Panc1 (cell line): ENCODE results near the gene GAL3ST2. TPM values are rescaled to one million over a fixed set of nuclear protein-coding genes. Genes with fewer than 3 reads are reported as not detected.

Experiments
- ATAC-seq: fragments of 200-7000 bp; cut with Tn5 transposase; 2 replicates; pipeline ENCODE4 v1.9.1; 2020; ENCODE audit warnings: mild to moderate bottlenecking, moderate library complexity
- BruUV-seq: library from RNA; stranded (reverse); fragments of 400-500 nt; replicated peaks from 2 replicates; lab custom pipeline; 2021; lab: Mats Ljungman, UMichigan
- CTCF ChIA-PET: fragments of 300-600 bp; sonication (Branson Sonifier 250); formaldehyde crosslinking; loops from one replicate; lab custom pipeline; 2022; ENCODE audit warnings: antibody characterized with exemption; lab: Charles Lee
- POLR2A ChIA-PET: fragments of 300-600 bp; sonication (Branson Sonifier 250); formaldehyde crosslinking; loops from one replicate; lab custom pipeline; 2022; ENCODE audit warnings: antibody characterized with exemption; lab: Charles Lee
- DNase-seq: peaks from one replicate; pipeline ENCODE4 v3.0.0-alpha.2; 2010; ENCODE audit warnings: low read depth, low spot score
- H3K27ac ChIP-seq: 2 replicates; pipeline ENCODE4 v1.5.1; 2011; ENCODE audit warnings: mild to moderate bottlenecking, low read length, inconsistent platforms
- H3K27me3 ChIP-seq: fragments of 200-500 bp; sonication (Bioruptor generic); 2 replicates; pipeline ENCODE4 v1.6.0; 2014; ENCODE audit warnings: low read length, inconsistent platforms; ENCODE audit not compliant: control insufficient read depth, insufficient read depth
- H3K36me3 ChIP-seq: fragments of 200-500 bp; sonication (Bioruptor generic); 2 replicates; pipeline ENCODE4 v1.5.1; 2014; ENCODE audit warnings: inconsistent platforms, mild to moderate bottlenecking, low read length, moderate library complexity; ENCODE audit not compliant: control insufficient read depth, insufficient read depth
- H3K4me1 ChIP-seq: 2 replicates; pipeline ENCODE4 v1.5.1; 2011; ENCODE audit warnings: inconsistent platforms, mild to moderate bottlenecking, low read length, moderate library complexity; ENCODE audit not compliant: control insufficient read depth, insufficient read depth
- H3K4me3 ChIP-seq, 2 experiments: 2 replicates each; pipeline ENCODE4 v1.5.1; 2011 to 2012; ENCODE audit warnings: low read depth in 2 of 2, low read length in 2 of 2, mild to moderate bottlenecking in 2 of 2, inconsistent platforms in 1 of 2, moderate library complexity in 1 of 2
- H3K9me3 ChIP-seq: fragments of 200-500 bp; sonication (Bioruptor generic); 2 replicates; pipeline ENCODE4 v1.5.1; 2014; ENCODE audit warnings: low read depth, mild to moderate bottlenecking, inconsistent platforms, low read length, moderate library complexity; ENCODE audit not compliant: control insufficient read depth, insufficient read depth
- CTCF ChIP-seq: fragments of 450-650 bp; IDR thresholded peaks from 2 replicates; pipeline ENCODE4 v1.5.1; 2017; ENCODE audit warnings: mild to moderate bottlenecking
- POLR2AphosphoS5 ChIP-seq: IDR thresholded peaks from 2 replicates; pipeline ENCODE4 v1.6.1; 2012; ENCODE audit warnings: mild to moderate bottlenecking, low read depth, low read length, moderate library complexity
- REST ChIP-seq, 2 experiments: IDR thresholded peaks; 2 replicates each; pipeline ENCODE4 v1.6.1; 2011 to 2012; ENCODE audit warnings: low read depth in 2 of 2, control low read depth in 1 of 2, low read length in 1 of 2, mild to moderate bottlenecking in 1 of 2, moderate library complexity in 1 of 2; ENCODE audit not compliant: insufficient read depth in 1 of 2
- SIN3A ChIP-seq: IDR thresholded peaks from 2 replicates; pipeline ENCODE4 v1.6.1; 2012; ENCODE audit warnings: low read depth, mild to moderate bottlenecking, low read length, moderate library complexity, borderline replicate concordance; ENCODE audit not compliant: insufficient read depth
- TCF7L2 ChIP-seq: IDR thresholded peaks from 2 replicates; pipeline ENCODE4 v1.6.1; 2011; ENCODE audit warnings: mild to moderate bottlenecking, low read depth, low read length, inconsistent platforms
- in situ Hi-C: cut with HindIII; loops from 2 replicates; pipeline ENCODE4 v1.10.0; 2016; ENCODE audit warnings: low sequenced_read_pairs, low pct_unique_long_range_greater_than_20kb
- intact Hi-C: fragments of 100-400 bp; cut with micrococcal nuclease; formaldehyde crosslinking; loops from one replicate; pipeline ENCODE4 v1.10.0; 2022; ENCODE audit not compliant: unreplicated experiment
- total RNA-seq: library from RNA; stranded (reverse); gene quantifications from one replicate; pipeline ENCODE4 v1.2.1, GENCODE V29; 2021; ENCODE audit not compliant: unreplicated experiment

GAL3ST2 gene
- total RNA-seq, 1 experiment from 2014 or later: 1.6 TPM

- POLR2A ChIA-PET: no interaction called here
Measured at GRCh38 chr2:241851325-241852115, 74.9 kb downstream of the GAL3ST2 start.

More at GRCh38 chr2:241851325-241852115, 74.9 kb downstream of the GAL3ST2 start:
- no peaks in the 10 kb centered on the region for H3K4me1 ChIP-seq
- no peak for TF ChIP-seq POLR2AphosphoS5
- no peak for TF ChIP-seq REST (IDR thresholded peaks at IDR 0.05; ENCODE audit: insufficient read depth in 1 of 2, low read depth in 2 of 2, low read length in 1 of 2)
- TF ChIP-seq CTCF: no peak
- no peak for TF ChIP-seq TCF7L2
- TF ChIP-seq SIN3A: no peak
- no TSS peak for BruUV-seq
- intact Hi-C loops (no loop called here), in situ Hi-C loops (no loop called here)
- H3K9me3 ChIP-seq: no peaks in the 10 kb centered on the region
- CTCF ChIA-PET: no interaction called here
- no peak overlapping the region for H3K27ac ChIP-seq
- no peak for ATAC-seq
- DNase-seq: no peak
- H3K36me3 ChIP-seq: no peaks in the 10 kb centered on the region
- no peak overlapping the region for H3K4me3 ChIP-seq
- no peaks in the 10 kb centered on the region for H3K27me3 ChIP-seq
